ENCODE results near the gene AKAP6.

AKAP6 gene

GRCh38 chr14:32648434-32648833 is 319.3 kb downstream of the AKAP6 start:
- TF ChIP-seq CTCF (IDR thresholded peaks at IDR 0.05; ENCODE audit: unreplicated experiment in 3 of 3): no peak
- no peak overlapping the region for H3K4me3 Mint-ChIP-seq
- H3K27ac Mint-ChIP-seq: no peak overlapping the region
- no peaks in the 10 kb centered on the region for H3K4me1 Mint-ChIP-seq
- H3K27me3 Mint-ChIP-seq (ENCODE audit: low read depth): no peaks in the 10 kb centered on the region
- no peaks in the 10 kb centered on the region for H3K36me3 Mint-ChIP-seq (ENCODE audit: low read depth)
- H3K9me3 Mint-ChIP-seq: no peaks in the 10 kb centered on the region

- H3K36me3 Mint-ChIP-seq (ENCODE audit: low read depth): no peaks in the 10 kb centered on the region
- H3K27me3 Mint-ChIP-seq (ENCODE audit: low read depth): no peaks in the 10 kb centered on the region
- no peaks in the 10 kb centered on the region for H3K4me1 Mint-ChIP-seq
- TF ChIP-seq CTCF (IDR thresholded peaks at IDR 0.05; ENCODE audit: unreplicated experiment in 3 of 3): no peak
- H3K4me3 Mint-ChIP-seq: no peak overlapping the region
- H3K9me3 Mint-ChIP-seq: no peaks in the 10 kb centered on the region
- H3K27ac Mint-ChIP-seq: no peak overlapping the region
These were observed 320.9 kb downstream of the AKAP6 start for GRCh38 chr14:32650030-32650429.

- no peak for TF ChIP-seq CTCF (IDR thresholded peaks at IDR 0.05; ENCODE audit: unreplicated experiment in 3 of 3)
- no peaks in the 10 kb centered on the region for H3K4me1 Mint-ChIP-seq
These were observed 321.6 kb downstream of the AKAP6 start for GRCh38 chr14:32650665-32651064.

GRCh38 chr14:32654106-32654505 is 325.0 kb downstream of the AKAP6 start:
- H3K27me3 Mint-ChIP-seq (ENCODE audit: low read depth): no peaks in the 10 kb centered on the region
- no peak overlapping the region for H3K27ac Mint-ChIP-seq
- no peaks in the 10 kb centered on the region for H3K36me3 Mint-ChIP-seq (ENCODE audit: low read depth)
- H3K4me1 Mint-ChIP-seq: no peaks in the 10 kb centered on the region
- H3K9me3 Mint-ChIP-seq: no peaks in the 10 kb centered on the region
- H3K4me3 Mint-ChIP-seq: no peak overlapping the region
- no peak for TF ChIP-seq CTCF (IDR thresholded peaks at IDR 0.05; ENCODE audit: unreplicated experiment in 3 of 3)

More at GRCh38 chr14:32650665-32651064, 321.6 kb downstream of the AKAP6 start:
- no peaks in the 10 kb centered on the region for H3K36me3 Mint-ChIP-seq (ENCODE audit: low read depth)
- H3K27ac Mint-ChIP-seq: no peak overlapping the region
- H3K4me3 Mint-ChIP-seq: no peak overlapping the region
- H3K27me3 Mint-ChIP-seq (ENCODE audit: low read depth): no peaks in the 10 kb centered on the region
- no peaks in the 10 kb centered on the region for H3K9me3 Mint-ChIP-seq

- H3K9me3 Mint-ChIP-seq: no peaks in the 10 kb centered on the region
- H3K4me3 Mint-ChIP-seq: no peak overlapping the region
- no peaks in the 10 kb centered on the region for H3K4me1 Mint-ChIP-seq
- no peaks in the 10 kb centered on the region for H3K36me3 Mint-ChIP-seq (ENCODE audit: low read depth)
- no peaks in the 10 kb centered on the region for H3K27me3 Mint-ChIP-seq (ENCODE audit: low read depth)
- no peak for TF ChIP-seq CTCF (IDR thresholded peaks at IDR 0.05; ENCODE audit: unreplicated experiment in 3 of 3)
- H3K27ac Mint-ChIP-seq: no peak overlapping the region
These were observed 327.5 kb downstream of the AKAP6 start for GRCh38 chr14:32656601-32657000.

GRCh38 chr14:32657081-32657480 is 328.0 kb downstream of the AKAP6 start:
- no peaks in the 10 kb centered on the region for H3K36me3 Mint-ChIP-seq (ENCODE audit: low read depth)
- H3K4me3 Mint-ChIP-seq: no peak overlapping the region
- no peak for TF ChIP-seq CTCF (IDR thresholded peaks at IDR 0.05; ENCODE audit: unreplicated experiment in 3 of 3)
- no peaks in the 10 kb centered on the region for H3K27me3 Mint-ChIP-seq (ENCODE audit: low read depth)
- H3K27ac Mint-ChIP-seq: no peak overlapping the region
- no peaks in the 10 kb centered on the region for H3K9me3 Mint-ChIP-seq
- no peaks in the 10 kb centered on the region for H3K4me1 Mint-ChIP-seq
